GM12878 (cell line): Measurements from ENCODE around the gene LRRC8D. TPM values are rescaled to one million over a fixed set of nuclear protein-coding genes. Genes with fewer than 3 reads are reported as not detected.

Experiments
- ATAC-seq: fragments of 200-7000 bp; cut with Tn5 transposase; 3 replicates; pipeline ENCODE4 v1.9.1; 2020; ENCODE audit warnings: mild to moderate bottlenecking, moderate library complexity
- BruUV-seq: library from RNA; stranded (reverse); fragments of 400-500 nt; replicated peaks from 2 replicates; lab custom pipeline; 2021; lab: Mats Ljungman, UMichigan
- CTCF ChIA-PET: fragments of 300-600 bp; sonication (Branson Sonifier 250); formaldehyde crosslinking; extraction: SDS; loops from one replicate; lab custom pipeline; 2021; ENCODE audit warnings: inconsistent platforms; lab: Yijun Ruan, JAX
- POLR2A ChIA-PET: fragments of 350-600 bp; formaldehyde crosslinking; extraction: SDS; loops from one replicate; lab custom pipeline; 2021; ENCODE audit warnings: inconsistent platforms; lab: Charles Lee
- RAD21 ChIA-PET: fragments of 300-600 bp; sonication (Branson Sonifier 250); formaldehyde crosslinking; loops from one replicate; lab custom pipeline; 2023; ENCODE audit warnings: antibody characterized with exemption; ENCODE audit not compliant: unreplicated experiment; lab: Charles Lee
- SMC1A ChIA-PET: fragments of 300-600 bp; sonication (Branson Sonifier 250); formaldehyde crosslinking; loops from one replicate; lab custom pipeline; 2023; ENCODE audit not compliant: unreplicated experiment, uncharacterized antibody; lab: Charles Lee
- DNase-seq: peaks from one replicate; pipeline ENCODE4 v3.0.0-alpha.2; 2011; ENCODE audit warnings: low read depth, low spot score
- FAIRE-seq: peaks from 3 replicates; lab custom pipeline; 2011; peaks lifted over from hg19 to GRCh38; lab: Jason Lieb, UNC
- H2AFZ ChIP-seq: 2 replicates; pipeline ENCODE4 v1.6.0; 2011; ENCODE audit warnings: low read depth, low read length, control low read depth; ENCODE audit not compliant: control insufficient read depth
- H3K27ac ChIP-seq: 2 replicates; pipeline ENCODE4 v1.5.1; 2011; ENCODE audit warnings: control low read depth; ENCODE audit not compliant: control insufficient read depth, insufficient read depth
- H3K27me3 ChIP-seq, 2 experiments: replicated peaks in 1 of 2; 2 replicates each; pipeline versions ENCODE4 v1.6.0 to v1.6.1; 2011; ENCODE audit warnings: low read length in 1 of 2; ENCODE audit not compliant: control insufficient read depth in 2 of 2, insufficient read depth in 2 of 2
- H3K36me3 ChIP-seq, 2 experiments: 2 replicates each; pipeline ENCODE4 v1.5.1; 2011; ENCODE audit warnings: low read length in 1 of 2; ENCODE audit not compliant: control insufficient read depth in 2 of 2, insufficient read depth in 2 of 2
- H3K4me1 ChIP-seq: 2 replicates; pipeline ENCODE4 v1.6.1; 2011; ENCODE audit warnings: mild to moderate bottlenecking, low read length, moderate library complexity, mixed read lengths; ENCODE audit not compliant: control insufficient read depth, insufficient read depth
- H3K4me2 ChIP-seq: 2 replicates; pipeline ENCODE4 v1.6.0; 2011; ENCODE audit warnings: control low read depth; ENCODE audit not compliant: control insufficient read depth, insufficient read depth
- H3K4me3 ChIP-seq: fragments of 200-600 bp; sonication (generic); 2 replicates; pipeline ENCODE4 v1.5.1; 2016
- H3K79me2 ChIP-seq: 2 replicates; pipeline ENCODE4 v1.6.0; 2011; ENCODE audit warnings: low read length; ENCODE audit not compliant: control insufficient read depth, insufficient read depth
- H3K9ac ChIP-seq: 2 replicates; pipeline ENCODE4 v1.8.0; 2011; ENCODE audit warnings: low read length, control low read depth, mixed read lengths; ENCODE audit not compliant: control insufficient read depth, insufficient read depth
- H3K9me3 ChIP-seq: replicated peaks from 3 replicates; pipeline ENCODE4 v1.5.1; 2011; ENCODE audit warnings: mild to moderate bottlenecking, low read length; ENCODE audit not compliant: control insufficient read depth, insufficient read depth
- H4K20me1 ChIP-seq: 2 replicates; pipeline ENCODE4 v1.6.0; 2011; ENCODE audit not compliant: control insufficient read depth, insufficient read depth
- ATF7 ChIP-seq: fragments of 450-650 bp; IDR thresholded peaks from 2 replicates; pipeline ENCODE4 v1.6.1; 2016; ENCODE audit warnings: low read depth, mild to moderate bottlenecking
- BACH1 ChIP-seq: fragments of 450-650 bp; IDR thresholded peaks from 2 replicates; pipeline ENCODE4 v1.6.1; 2017; ENCODE audit warnings: mild to moderate bottlenecking, borderline replicate concordance
- CREB1 ChIP-seq: IDR thresholded peaks from 2 replicates; pipeline ENCODE4 v1.6.1; 2012; ENCODE audit warnings: low read depth, mild to moderate bottlenecking, inconsistent platforms
- ELK1 ChIP-seq: IDR thresholded peaks from 2 replicates; pipeline ENCODE4 v1.6.1; 2012; ENCODE audit warnings: low read depth, low read length, improper control_type of control experiment
- GABPA ChIP-seq: IDR thresholded peaks from 2 replicates; pipeline ENCODE4 v1.6.1; 2014; ENCODE audit warnings: antibody characterized with exemption, low read depth, mild to moderate bottlenecking, inconsistent platforms
- IKZF1 ChIP-seq: fragments of 450-650 bp; conservative IDR thresholded peaks from 2 replicates; pipeline ENCODE4 v1.6.1; 2017; ENCODE audit warnings: antibody characterized with exemption, mild to moderate bottlenecking
- JUND ChIP-seq: IDR thresholded peaks from 2 replicates; pipeline ENCODE4 v1.6.1; 2012; ENCODE audit warnings: low read depth, mild to moderate bottlenecking, low read length, improper control_type of control experiment, moderate library complexity
- NFYB ChIP-seq: IDR thresholded peaks from 2 replicates; pipeline ENCODE4 v1.6.1; 2011; ENCODE audit warnings: low read depth, mild to moderate bottlenecking, low read length, improper control_type of control experiment, moderate library complexity; ENCODE audit not compliant: insufficient read depth
- NR2F1 ChIP-seq: fragments of 450-650 bp; conservative IDR thresholded peaks from 2 replicates; pipeline ENCODE4 v1.6.1; 2017; ENCODE audit warnings: mild to moderate bottlenecking
- POLR2AphosphoS5 ChIP-seq: IDR thresholded peaks from 2 replicates; pipeline ENCODE4 v1.6.1; 2011; ENCODE audit warnings: mild to moderate bottlenecking, low read length, inconsistent platforms
- RB1 ChIP-seq: fragments of 450-650 bp; formaldehyde crosslinking; IDR thresholded peaks from 2 replicates; pipeline ENCODE4 v1.6.1; 2017; ENCODE audit warnings: mild to moderate bottlenecking, borderline replicate concordance
- RELA ChIP-seq: fragments of 450-650 bp; IDR thresholded peaks from 2 replicates; pipeline ENCODE4 v1.8.0; 2014; ENCODE audit warnings: borderline replicate concordance; ENCODE audit not compliant: partially characterized antibody
- SIX5 ChIP-seq: IDR thresholded peaks from 2 replicates; pipeline ENCODE4 v1.6.1; 2011; ENCODE audit warnings: mild to moderate bottlenecking, low read depth, low read length, moderate library complexity; ENCODE audit not compliant: severe bottlenecking
- SP1 ChIP-seq: IDR thresholded peaks from one replicate; pipeline ENCODE4 v1.6.1; 2011; ENCODE audit warnings: low read depth, low read length
- SPI1 ChIP-seq: IDR thresholded peaks from 2 replicates; pipeline ENCODE4 v1.6.1; 2011; ENCODE audit warnings: low read depth, mild to moderate bottlenecking, low read length, moderate library complexity, borderline replicate concordance; ENCODE audit not compliant: insufficient read depth
- SUZ12 ChIP-seq: fragments of 200-600 bp; sonication (generic); IDR thresholded peaks from one replicate; pipeline ENCODE4 v1.6.1; 2018; ENCODE audit warnings: antibody characterized with exemption, mild to moderate bottlenecking; ENCODE audit not compliant: unreplicated experiment
- TARDBP ChIP-seq: IDR thresholded peaks from 2 replicates; pipeline ENCODE4 v1.6.1; 2016; ENCODE audit warnings: borderline replicate concordance
- ZBED1 ChIP-seq: IDR thresholded peaks from 2 replicates; pipeline ENCODE4 v1.6.1; 2016; ENCODE audit warnings: borderline replicate concordance
- ZNF592 ChIP-seq: fragments of 450-650 bp; IDR thresholded peaks from 2 replicates; pipeline ENCODE4 v1.6.1; 2017; ENCODE audit warnings: mild to moderate bottlenecking, moderate library complexity
- WGBS: methylation state at CpG from one replicate; pipeline ENCODE4 v1.1.6; 2016; ENCODE audit warnings: low lambda C conversion rate; ENCODE audit not compliant: insufficient replicate concordance, insufficient coverage; ENCODE audit errors: missing lambda C conversion rate; 5-methylcytosine and 5-hydroxymethylcytosine counted together
- in situ Hi-C: fragments of 300-500 bp; cut with MboI; formaldehyde crosslinking; loops from 9 replicates; pipeline ENCODE4 v1.14.3; 2018; ENCODE audit warnings: mixed read lengths
- intact Hi-C: fragments of 100-400 bp; cut with micrococcal nuclease; formaldehyde crosslinking; loops from one replicate; pipeline ENCODE4 v1.14.2; 2022; ENCODE audit not compliant: unreplicated experiment
- polyA plus RNA-seq, 11 experiments: library from polyadenylated mRNA; depleted of rRNA in 4 of 11; unstranded in 6 of 11; stranded (reverse) in 5 of 11; fragments of >200 nt; fragmentation: Nextera tagmentation in 4 of 11; fragmentation: Illumina TruSeq in 1 of 11; extraction: Ambion mirVana in 4 of 11; extraction: Trizol in 1 of 11; gene quantifications; 1 replicate in 1 of 11; 2 replicates in 10 of 11; pipeline versions ENCODE4 v1.2.1 to v1.2.3, GENCODE V29; 2011 to 2016; ENCODE audit warnings: inconsistent platforms in 2 of 11, missing spikeins in 2 of 11, low read depth in 1 of 11
- total RNA-seq, 4 experiments: library from RNA; depleted of rRNA in 3 of 4; stranded (reverse); fragments of >200 nt in 3 of 4; fragmentation: Illumina TruSeq in 1 of 4; extraction: Trizol in 1 of 4; gene quantifications; 2 replicates each; pipeline versions ENCODE4 v1.2.1 to v1.2.3, GENCODE V29; 2013 to 2021

LRRC8D gene
- total and polyA plus RNA-seq, 10 of the 15 experiments (the other 5 are each of a cell fraction or from before 2014, with no cell fraction given), result 5.6 to 44.1 (median 26.8) TPM

GRCh38 chr1:89931964-89932363 lies 111.1 kb downstream of the LRRC8D start (continued):
- TF ChIP-seq SUZ12 (no peak), RB1 (no peak), BACH1 (no peak), SPI1 (no peak)

- Histone ChIP-seq H3K4me2 (no peak overlapping the region), H3K4me3 (no peak overlapping the region), H3K4me1 (0 out of 2 replicates have a peak, but pooled peaks cover 4% of the 10 kb centered on the region), H2AFZ (no peak overlapping the region), H3K79me2 (no peaks in the 10 kb centered on the region), H3K27ac (no peak overlapping the region), H4K20me1 (no peaks in the 10 kb centered on the region), H3K9me3 (no peaks in the 10 kb centered on the region), H3K27me3 (no peaks in the 10 kb centered on the region), H3K9ac (no peak overlapping the region), H3K36me3 (peaks cover 3 to 15% of the 10 kb centered on the region in 2 experiments; a peak in 3 of 4 replicates)
- ChIA-PET POLR2A (no interaction called here), RAD21 (no interaction called here), CTCF (interaction anchor here (0.7 kb wide), 1 partner anchor 89 kb away, joined by 3 read pairs; no protein-coding TSS in a partner anchor), SMC1A (interaction anchor here (1.2 to 1.8 kb wide), 3 partner anchors 22 to 64 kb away, joined by 3 to 4 read pairs (median 4); no protein-coding TSS in a partner anchor)
- ATAC-seq, result no peak
- intact Hi-C loops, result no loop called here
- 94% methylated on average over 6 of the region's 6 CpGs for WGBS
- no TSS peak for BruUV-seq
- no peak for DNase-seq
- in situ Hi-C loops, result no loop called here
- TF ChIP-seq ELK1 (no peak), NFYB (no peak), IKZF1 (no peak), JUND (no peak), RELA (no peak), SP1 (no peak), GABPA (no peak), TARDBP (no peak), NR2F1 (no peak), ATF7 (no peak), POLR2AphosphoS5 (no peak), SIX5 (no peak), ZBED1 (no peak), ZNF592 (no peak), CREB1 (no peak)
- no peak for FAIRE-seq
Measured at GRCh38 chr1:89932598-89933364, 111.9 kb downstream of the LRRC8D start.
